ENCODE results near the gene DNAJB5.
A peak's percentile ranks its signal among the peaks of the same experiment; 100 is the strongest.
"Not testable (repeated sequence)": the region's sequence is repeated elsewhere in the genome, so short reads cannot be mapped to it uniquely, and the experiment has no call there.

Gene DNAJB5

GRCh38 chr9:34989003-34989945 is at the start of gene DNAJB5:
Gene DNAJB5 (plus strand): TSS chr9:34989745. CDS start chr9:34990631, 886 bp downstream.
- DNase-seq = peak; percentile 97

GRCh38 chr9:34939989-34940388 is 49.6 kb upstream of the DNAJB5 start:
- not testable (repeated sequence) for DNase-seq

- DNase-seq = no peak
Measured at GRCh38 chr9:34948451-34948850, 41.1 kb upstream of the DNAJB5 start.

- DNase-seq = no peak
Measured at GRCh38 chr9:34954225-34954624, 35.3 kb upstream of the DNAJB5 start.

- DNase-seq = not testable (repeated sequence)
Measured at GRCh38 chr9:34956066-34956465, 33.5 kb upstream of the DNAJB5 start.

- DNase-seq = no peak
Measured at GRCh38 chr9:34956648-34957047, 32.9 kb upstream of the DNAJB5 start.

- peak; percentile 19 for DNase-seq
Measured at GRCh38 chr9:34957492-34958410, 31.8 kb upstream of the DNAJB5 start, which contains the start of gene PHF24. Gene PHF24 (plus strand): TSS chr9:34958285. CDS start chr9:34971299, 13,014 bp downstream.

GRCh38 chr9:34958411-34958982 is 31.0 kb upstream of the DNAJB5 start:
- DNase-seq = no peak

GRCh38 chr9:34959461-34959860 is 30.1 kb upstream of the DNAJB5 start:
- no peak for DNase-seq

GRCh38 chr9:34961574-34962490 is 27.7 kb upstream of the DNAJB5 start:
- no peak for DNase-seq

- no peak for DNase-seq
Measured at GRCh38 chr9:34962546-34962945, 27.0 kb upstream of the DNAJB5 start.

GRCh38 chr9:34963552-34963951 is 26.0 kb upstream of the DNAJB5 start:
- DNase-seq = no peak

- DNase-seq = no peak
Measured at GRCh38 chr9:34964458-34964857, 25.1 kb upstream of the DNAJB5 start.

GRCh38 chr9:34971146-34971811 is 18.3 kb upstream of the DNAJB5 start:
- DNase-seq = no peak

- DNase-seq = no peak
Measured at GRCh38 chr9:34974664-34975063, 14.9 kb upstream of the DNAJB5 start.

GRCh38 chr9:34976441-34976840 is 13.1 kb upstream of the DNAJB5 start:
- DNase-seq = no peak

GRCh38 chr9:34976992-34977391 is 12.6 kb upstream of the DNAJB5 start:
- DNase-seq = no peak

- DNase-seq = no peak
Measured at GRCh38 chr9:34980181-34980761, 9.3 kb upstream of the DNAJB5 start.

GRCh38 chr9:34982361-34982760 is 7.2 kb upstream of the DNAJB5 start:
- DNase-seq = no peak

- DNase-seq = peak; percentile 50
Measured at GRCh38 chr9:34983209-34983608, 6.3 kb upstream of the DNAJB5 start.

- peak; percentile 44 for DNase-seq
Measured at GRCh38 chr9:34984049-34984448, 5.5 kb upstream of the DNAJB5 start.

All from CD4-positive, alpha-beta T cell treated with Interleukin-6 for 4 hours (primary cell).